ENCODE measurements around the gene ARPP21. TPM values are rescaled to one million over a fixed set of nuclear protein-coding genes. Genes with fewer than 3 reads are reported as not detected.

The ARPP21 gene
- total RNA-seq, 6 experiments from 2014 or later: not detected

GRCh38 chr3:35675621-35676020 lies 36.3 kb downstream of the ARPP21 start:
- peaks cover 26% of the 10 kb centered on the region for H3K9me3 Mint-ChIP-seq
- no peak for TF ChIP-seq CTCF (IDR thresholded peaks at IDR 0.05)

GRCh38 chr3:35677797-35678196 lies 38.5 kb downstream of the ARPP21 start:
- Mint-ChIP-seq H3K27ac (no peak overlapping the region), H3K36me3 (ENCODE audit: low read depth) (no peaks in the 10 kb centered on the region), H3K27me3 (ENCODE audit: insufficient read depth) (no peaks in the 10 kb centered on the region), H3K4me3 (no peak overlapping the region), H3K9me3 (peaks cover 18% of the 10 kb centered on the region), H3K4me1 (ENCODE audit: low read depth) (no peaks in the 10 kb centered on the region)
- no peak for TF ChIP-seq CTCF (IDR thresholded peaks at IDR 0.05)
- DNase-seq: no peak

More at GRCh38 chr3:35675621-35676020, 36.3 kb downstream of the ARPP21 start:
- no peak for DNase-seq
- no peaks in the 10 kb centered on the region for H3K4me1 Mint-ChIP-seq (ENCODE audit: low read depth)
- peaks cover 5% of the 10 kb centered on the region; the same call in 1 of the 2 replicates for H3K36me3 Mint-ChIP-seq (ENCODE audit: low read depth)
- no peak overlapping the region for H3K27ac Mint-ChIP-seq
- no peaks in the 10 kb centered on the region for H3K27me3 Mint-ChIP-seq (ENCODE audit: insufficient read depth)
- no peak overlapping the region for H3K4me3 Mint-ChIP-seq

GRCh38 chr3:35678643-35679161 lies 39.4 kb downstream of the ARPP21 start:
- Mint-ChIP-seq H3K36me3 (ENCODE audit: low read depth) (no peaks in the 10 kb centered on the region), H3K27ac (no peak overlapping the region), H3K4me3 (no peak overlapping the region), H3K9me3 (peaks cover 19% of the 10 kb centered on the region), H3K27me3 (ENCODE audit: insufficient read depth) (no peaks in the 10 kb centered on the region), H3K4me1 (ENCODE audit: low read depth) (no peaks in the 10 kb centered on the region)
- TF ChIP-seq CTCF (IDR thresholded peaks at IDR 0.05): no peak
- no peak for DNase-seq

GRCh38 chr3:35679409-35680080 lies 40.2 kb downstream of the ARPP21 start:
- no peak overlapping the region for H3K4me3 Mint-ChIP-seq
- H3K36me3 Mint-ChIP-seq (ENCODE audit: low read depth): no peaks in the 10 kb centered on the region
- DNase-seq: no peak
- no peaks in the 10 kb centered on the region for H3K27me3 Mint-ChIP-seq (ENCODE audit: insufficient read depth)
- peaks cover 19% of the 10 kb centered on the region for H3K9me3 Mint-ChIP-seq
- no peak overlapping the region for H3K27ac Mint-ChIP-seq
- no peak for TF ChIP-seq CTCF (IDR thresholded peaks at IDR 0.05)
- no peaks in the 10 kb centered on the region for H3K4me1 Mint-ChIP-seq (ENCODE audit: low read depth)

- no peak for TF ChIP-seq CTCF (IDR thresholded peaks at IDR 0.05)
- Mint-ChIP-seq H3K9me3 (peaks cover 19% of the 10 kb centered on the region), H3K27ac (no peak overlapping the region), H3K27me3 (ENCODE audit: insufficient read depth) (no peaks in the 10 kb centered on the region), H3K4me1 (ENCODE audit: low read depth) (no peaks in the 10 kb centered on the region), H3K4me3 (no peak overlapping the region), H3K36me3 (ENCODE audit: low read depth) (no peaks in the 10 kb centered on the region)
- no peak for DNase-seq
These were observed 41.7 kb downstream of the ARPP21 start for GRCh38 chr3:35680866-35681650.

Data from HFFc6 (cell line).